T-cell (primary cell): ENCODE data around the gene PZP. TPM values are rescaled to one million over a fixed set of nuclear protein-coding genes. Genes with fewer than 3 reads are reported as not detected.

Experiments used
- total RNA-seq, 35 experiments: library from RNA in 6 of 35; stranded (reverse) in 6 of 35; fragments of 120-200 nt in 1 of 35; gene quantifications; one replicate each; pipeline versions ENCODE4 v1.2.1 to v1.2.4 and lab custom pipeline; 2013 to 2026

Gene PZP
- total RNA-seq, 5 donors from 2014 or later (not counting 1 experiment from before 2014, with no cell fraction given) = not detected

Other genes starting within 250 kb of the PZP start
- 10 to 100 TPM; 11.9 to 80.4 (median 28.0) TPM for gene KLRG1, start 218.8 kb downstream of the PZP start, total RNA-seq
- gene A2M, start 92.5 kb downstream of the PZP start, total RNA-seq = 1 to 10 TPM in 3 of 5 donors, not detected in 2; 3.9 to 6.5 (median 4.9) TPM